Omental fat pad (tissue), 4 donors: ENCODE data around the gene FGF23. TPM values are rescaled to one million over a fixed set of nuclear protein-coding genes. Genes with fewer than 3 reads are reported as not detected.

Source experiments
- ATAC-seq: fragments of 150-250 bp; one replicate; pipeline ENCODE4 v1.9.1; 2016; ENCODE audit warnings: mild to moderate bottlenecking, moderate library complexity; ENCODE audit not compliant: low FRiP score
- DNase-seq: peaks from one replicate; pipeline ENCODE4 v3.0.0-alpha.2; 2019; ENCODE audit warnings: low spot score
- CTCF ChIP-seq, 3 donors: fragments of 450-650 bp; IDR thresholded peaks; one replicate each; pipeline ENCODE4 v1.5.1; 2016 to 2017; ENCODE audit warnings: antibody characterized with exemption in 3 of 3, mild to moderate bottlenecking in 3 of 3, moderate library complexity in 2 of 3
- total RNA-seq, 4 donors: library from RNA; depleted of rRNA; stranded (reverse); fragments of >200 nt; gene quantifications; one replicate each; pipeline ENCODE4 v1.1.0, GENCODE V29; 2016

Gene FGF23
- total RNA-seq, 4 donors from 2014 or later, result not detected

- ATAC-seq (no peak), DNase-seq (no peak)
- TF ChIP-seq CTCF (IDR thresholded peaks at IDR 0.05), result no peak
Measured at GRCh38 chr12:4331842-4332241, 47.7 kb downstream of the FGF23 start.

GRCh38 chr12:4331221-4331620, 48.3 kb downstream of the FGF23 start:
- TF ChIP-seq CTCF (IDR thresholded peaks at IDR 0.05), result no peak
- no peak for DNase-seq
- no peak for ATAC-seq

- no peak for TF ChIP-seq CTCF (IDR thresholded peaks at IDR 0.05)
- DNase-seq (no peak), ATAC-seq (no peak)
Measured at GRCh38 chr12:4330203-4330602, 49.3 kb downstream of the FGF23 start.

- TF ChIP-seq CTCF (IDR thresholded peaks at IDR 0.05), result no peak
- DNase-seq (no peak), ATAC-seq (no peak)
Measured at GRCh38 chr12:4327293-4327692, 52.2 kb downstream of the FGF23 start.

- TF ChIP-seq CTCF (IDR thresholded peaks at IDR 0.05), result no peak
Measured at GRCh38 chr12:4325966-4326365, 53.5 kb downstream of the FGF23 start.

GRCh38 chr12:4324366-4324765, 55.1 kb downstream of the FGF23 start:
- no peak for TF ChIP-seq CTCF (IDR thresholded peaks at IDR 0.05)
- no peak for ATAC-seq
- DNase-seq, result no peak

More at GRCh38 chr12:4325966-4326365, 53.5 kb downstream of the FGF23 start:
- ATAC-seq, result no peak
- no peak for DNase-seq

GRCh38 chr12:4323396-4323795, 56.1 kb downstream of the FGF23 start:
- no peak for TF ChIP-seq CTCF (IDR thresholded peaks at IDR 0.05)
- DNase-seq (no peak), ATAC-seq (no peak)
